Stimulated activated naive B cell treated with anti-CD40 and anti-IgM and Interleukin-4, amounts not matched to agents 10 μg/mL and 1 μg/mL and 100 μg/mL, for 72 hours (primary cell): Measurements from ENCODE around the gene NR1D2.
"Not testable (repeated sequence)": the region's sequence is repeated elsewhere in the genome, so short reads cannot be mapped to it uniquely, and the experiment has no call there.

Experiments
- ATAC-seq, 2 donors: fragments of 150-1000 bp; cut with Tn5 transposase; replicated peaks; 2 replicates each; pipeline ENCODE4 v1.10.0; 2021; ENCODE audit warnings: moderate library complexity in 1 of 2
- DNase-seq: peaks from one replicate; pipeline ENCODE4 v3.0.0; 2021
- H3K27ac Mint-ChIP-seq: one replicate; pipeline ENCODE4 v1.8.0; 2022; ENCODE audit warnings: mild to moderate bottlenecking, mixed read lengths
- H3K27me3 Mint-ChIP-seq, 2 donors: one replicate each; pipeline ENCODE4 v1.8.0; 2022; ENCODE audit warnings: mixed read lengths in 2 of 2
- H3K36me3 Mint-ChIP-seq, 2 donors: one replicate each; pipeline ENCODE4 v1.8.0; 2022; ENCODE audit warnings: mixed read lengths in 2 of 2, mild to moderate bottlenecking in 1 of 2
- H3K4me1 Mint-ChIP-seq, 2 donors: one replicate each; pipeline ENCODE4 v1.8.0; 2022; ENCODE audit warnings: mixed read lengths in 2 of 2, mild to moderate bottlenecking in 1 of 2
- H3K4me3 Mint-ChIP-seq, 2 donors: one replicate each; pipeline ENCODE4 v1.8.0; 2022; ENCODE audit warnings: mild to moderate bottlenecking in 2 of 2, mixed read lengths in 2 of 2, moderate library complexity in 1 of 2
- H3K9me3 Mint-ChIP-seq, 2 donors: one replicate each; pipeline ENCODE4 v1.8.0; 2022; ENCODE audit warnings: mixed read lengths in 2 of 2, mild to moderate bottlenecking in 1 of 2

The NR1D2 gene

DNA sequence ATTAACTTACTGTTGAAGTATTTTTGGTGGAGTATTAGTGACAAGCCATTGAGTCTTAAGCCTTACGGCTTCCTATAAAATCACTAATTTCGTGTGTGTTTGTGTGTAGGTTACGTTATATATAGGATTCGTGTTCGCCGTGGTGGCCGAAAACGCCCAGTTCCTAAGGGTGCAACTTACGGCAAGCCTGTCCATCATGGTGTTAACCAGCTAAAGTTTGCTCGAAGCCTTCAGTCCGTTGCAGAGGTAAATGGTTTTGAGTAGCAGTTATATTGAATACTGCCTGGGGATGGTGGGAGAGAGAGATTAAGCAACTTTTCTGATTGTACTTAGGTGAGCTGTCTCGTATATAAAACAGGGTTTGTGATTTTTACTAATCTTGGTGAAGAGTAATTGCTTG, 26.8 kb upstream of the NR1D2 start:
- H3K9me3 Mint-ChIP-seq, H3K27me3 Mint-ChIP-seq, DNase-seq, ATAC-seq: not testable (repeated sequence)
- H3K4me3 Mint-ChIP-seq, result peak overlapping the region; percentile 96 to 99
- H3K27ac Mint-ChIP-seq, result peak overlapping the region; percentile 100
- H3K36me3 Mint-ChIP-seq, result peaks cover 42 to 45% of the 10 kb centered on the region in 2 donors
- H3K4me1 Mint-ChIP-seq, result peaks cover 26 to 57% of the 10 kb centered on the region in 2 donors

DNA sequence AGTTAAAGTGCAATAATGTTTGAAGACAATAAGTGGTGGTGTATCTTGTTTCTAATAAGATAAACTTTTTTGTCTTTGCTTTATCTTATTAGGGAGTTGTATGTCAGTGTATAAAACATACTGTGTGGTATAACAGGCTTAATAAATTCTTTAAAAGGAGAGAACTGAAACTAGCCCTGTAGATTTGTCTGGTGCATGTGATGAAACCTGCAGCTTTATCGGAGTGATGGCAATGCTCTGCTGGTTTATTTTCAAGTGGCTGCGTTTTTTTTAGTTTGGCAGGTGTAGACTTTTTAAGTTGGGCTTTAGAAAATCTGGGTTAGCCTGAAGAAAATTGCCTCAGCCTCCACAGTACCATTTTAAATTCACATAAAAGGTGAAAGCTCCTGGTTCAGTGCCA, 25.5 kb upstream of the NR1D2 start:
- ATAC-seq (no peak), DNase-seq (no peak)
- Mint-ChIP-seq H3K36me3 (peaks cover 40 to 45% of the 10 kb centered on the region in 2 donors), H3K27ac (no peak overlapping the region), H3K4me1 (peaks cover 26 to 61% of the 10 kb centered on the region in 2 donors), H3K9me3 (no peaks in the 10 kb centered on the region), H3K27me3 (peaks cover 0 to 4% of the 10 kb centered on the region in 2 donors), H3K4me3 (peak overlapping the region; percentile 36 to 48)

DNA sequence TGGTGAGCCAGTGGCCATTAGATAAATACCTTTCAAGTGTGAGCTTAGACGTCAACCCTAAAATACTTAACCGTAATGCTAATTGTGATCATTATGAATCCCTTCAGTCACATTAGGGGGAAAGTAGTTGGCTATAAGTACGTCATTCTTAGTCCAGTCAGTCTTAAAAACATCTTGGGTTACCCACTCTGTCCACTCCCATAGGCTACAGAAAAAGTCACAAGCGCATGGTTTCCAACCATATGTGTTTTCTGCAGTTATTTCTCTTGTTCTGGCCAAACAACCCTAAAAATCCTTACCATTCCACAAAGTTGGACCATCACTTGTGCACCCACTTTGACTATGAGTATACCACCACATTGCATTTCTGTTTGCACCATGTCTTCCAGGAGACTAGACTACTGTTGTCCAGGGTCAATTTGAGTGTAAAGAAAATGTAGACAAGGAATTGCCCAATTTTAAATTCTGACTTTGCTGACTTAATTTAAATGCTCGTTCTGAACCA, 24.9 kb upstream of the NR1D2 start:
- ATAC-seq (no peak), DNase-seq (no peak)
- Mint-ChIP-seq H3K4me3 (peak overlapping the region; percentile 36 to 48), H3K9me3 (no peaks in the 10 kb centered on the region), H3K4me1 (peaks cover 26 to 55% of the 10 kb centered on the region in 2 donors), H3K27ac (peak overlapping the region; percentile 4), H3K27me3 (peaks cover 0 to 4% of the 10 kb centered on the region in 2 donors), H3K36me3 (peaks cover 40 to 45% of the 10 kb centered on the region in 2 donors)

DNA sequence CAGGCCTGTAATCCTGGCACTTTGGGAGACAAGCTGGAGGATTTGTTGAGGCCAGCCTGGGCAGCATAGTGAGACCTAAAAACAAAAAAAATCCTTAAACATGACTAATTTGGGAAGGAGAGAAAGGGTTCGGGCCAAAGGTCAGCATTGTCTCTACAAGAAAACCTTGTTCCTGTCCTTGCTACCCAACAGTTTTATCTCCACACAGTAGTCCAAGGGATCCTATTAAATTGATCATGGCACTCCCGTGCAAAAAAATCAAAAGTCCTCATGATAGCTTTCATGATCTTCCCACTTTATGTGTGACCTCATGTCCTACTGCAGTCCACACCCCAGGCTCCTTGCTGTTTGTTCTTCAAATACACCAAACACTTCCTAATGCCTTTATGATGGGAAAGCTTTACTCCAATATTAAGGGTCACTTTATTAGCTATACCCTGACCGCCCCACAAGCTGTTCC, 24.0 kb upstream of the NR1D2 start:
- Mint-ChIP-seq H3K36me3 (peaks cover 40 to 45% of the 10 kb centered on the region in 2 donors), H3K4me1 (peaks cover 21 to 46% of the 10 kb centered on the region in 2 donors), H3K27me3 (no peaks in the 10 kb centered on the region), H3K27ac (peak overlapping the region; percentile 65), H3K9me3 (no peaks in the 10 kb centered on the region), H3K4me3 (no peak overlapping the region)
- no peak for ATAC-seq
- DNase-seq, result no peak

- H3K4me3 Mint-ChIP-seq, result no peak overlapping the region
- ATAC-seq (no peak), DNase-seq (no peak)
- H3K4me1 Mint-ChIP-seq, result peaks cover 13 to 27% of the 10 kb centered on the region in 2 donors
- no peaks in the 10 kb centered on the region for H3K27me3 Mint-ChIP-seq
- no peak overlapping the region for H3K27ac Mint-ChIP-seq
- no peaks in the 10 kb centered on the region for H3K9me3 Mint-ChIP-seq
- peaks cover 21 to 29% of the 10 kb centered on the region in 2 donors for H3K36me3 Mint-ChIP-seq
Measured at GRCh38 chr3:23923786-23924185, 21.3 kb upstream of the NR1D2 start.

DNA sequence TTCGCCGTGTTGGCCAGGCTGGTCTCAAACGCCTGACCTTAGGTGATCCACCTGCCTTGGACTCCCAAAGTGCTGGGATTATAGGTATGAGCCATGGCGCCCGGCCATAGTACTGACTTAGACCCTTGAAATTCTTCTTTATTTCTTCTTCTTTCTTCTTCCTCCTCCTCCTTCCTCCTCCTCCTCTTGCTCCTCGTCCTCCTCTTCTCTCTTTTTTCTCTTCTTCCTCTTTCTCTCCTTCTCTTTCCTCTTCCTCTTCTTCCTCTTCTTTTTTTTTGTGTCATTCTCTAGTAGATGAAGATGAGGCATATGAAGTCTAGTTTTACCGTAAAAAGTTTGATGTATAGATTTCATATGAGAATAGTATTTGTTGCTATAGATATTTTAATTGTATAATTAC, 18.8 kb upstream of the NR1D2 start:
- no peak for ATAC-seq
- H3K27ac Mint-ChIP-seq, result no peak overlapping the region

DNA sequence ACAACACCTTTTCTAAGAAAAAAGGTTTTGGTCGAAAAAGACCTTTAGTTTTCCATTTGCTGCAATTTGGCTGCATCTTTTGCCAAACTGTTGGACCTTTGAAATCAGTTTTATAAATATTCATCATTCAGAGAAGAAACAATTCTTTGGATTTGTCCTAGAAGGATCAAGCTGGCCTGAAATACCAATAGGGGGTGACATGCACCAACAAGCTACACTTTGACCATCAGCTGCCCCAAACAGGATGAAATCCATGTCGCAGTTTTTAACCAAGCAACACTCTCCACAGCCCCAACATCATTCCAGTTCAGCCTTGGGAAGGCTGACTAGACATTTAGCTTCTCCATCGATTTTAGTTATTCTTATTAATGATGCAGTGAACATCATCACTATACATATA, 18.4 kb upstream of the NR1D2 start:
- H3K4me1 Mint-ChIP-seq, result peaks cover 0 to 14% of the 10 kb centered on the region in 2 donors
- H3K36me3 Mint-ChIP-seq, result peaks cover 4% of the 10 kb centered on the region in 2 donors
- H3K4me3 Mint-ChIP-seq, result no peak overlapping the region
- no peak overlapping the region for H3K27ac Mint-ChIP-seq
- H3K9me3 Mint-ChIP-seq, result no peaks in the 10 kb centered on the region
- DNase-seq (no peak), ATAC-seq (no peak)
- no peaks in the 10 kb centered on the region for H3K27me3 Mint-ChIP-seq

More for the DNA sequence above, 18.8 kb upstream of the NR1D2 start:
- Mint-ChIP-seq H3K9me3 (no peaks in the 10 kb centered on the region), H3K4me3 (no peak overlapping the region), H3K36me3 (peaks cover 8% of the 10 kb centered on the region in 2 donors), H3K4me1 (peaks cover 1 to 9% of the 10 kb centered on the region in 2 donors), H3K27me3 (no peaks in the 10 kb centered on the region)
- no peak for DNase-seq

GRCh38 chr3:23928524-23928923, 16.6 kb upstream of the NR1D2 start:
- Mint-ChIP-seq H3K27ac (no peak overlapping the region), H3K9me3 (no peaks in the 10 kb centered on the region), H3K4me3 (no peak overlapping the region), H3K27me3 (no peaks in the 10 kb centered on the region), H3K36me3 (peaks cover 1 to 4% of the 10 kb centered on the region in 2 donors), H3K4me1 (peaks cover 0 to 15% of the 10 kb centered on the region in 2 donors)
- ATAC-seq (peak; percentile 16 to 21), DNase-seq (no peak)

DNA sequence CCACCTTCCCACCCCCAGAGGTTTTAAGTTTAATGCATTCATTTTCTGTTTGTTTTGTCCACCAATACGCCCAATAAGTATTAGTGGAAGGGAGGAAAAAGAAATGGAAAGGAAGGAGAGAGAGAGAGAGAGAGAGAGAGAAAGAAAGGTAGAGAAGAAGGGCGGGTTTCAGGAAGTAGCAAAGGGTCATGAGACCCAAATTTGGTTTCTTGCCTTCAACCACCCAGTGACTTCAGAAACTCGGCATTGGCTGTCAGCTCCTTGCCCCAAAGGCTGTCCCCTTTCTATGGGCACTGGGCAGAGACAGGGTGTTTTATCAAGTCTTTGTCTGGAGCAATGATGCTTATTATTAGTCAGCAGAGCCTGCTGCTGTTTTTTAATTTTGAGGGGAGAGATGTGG, 13.5 kb upstream of the NR1D2 start:
- DNase-seq, result no peak
- Mint-ChIP-seq H3K27me3 (no peaks in the 10 kb centered on the region), H3K4me3 (no peak overlapping the region), H3K36me3 (peaks cover 0 to 1% of the 10 kb centered on the region in 2 donors), H3K4me1 (peaks cover 0 to 6% of the 10 kb centered on the region in 2 donors), H3K9me3 (no peaks in the 10 kb centered on the region), H3K27ac (no peak overlapping the region)
- no peak for ATAC-seq

GRCh38 chr3:23932571-23932970, 12.5 kb upstream of the NR1D2 start:
- no peaks in the 10 kb centered on the region for H3K9me3 Mint-ChIP-seq
- no peak overlapping the region for H3K4me3 Mint-ChIP-seq
- peaks cover 0 to 4% of the 10 kb centered on the region in 2 donors for H3K27me3 Mint-ChIP-seq
- peaks cover 0 to 1% of the 10 kb centered on the region in 2 donors for H3K36me3 Mint-ChIP-seq
- peaks cover 0 to 6% of the 10 kb centered on the region in 2 donors for H3K4me1 Mint-ChIP-seq
- ATAC-seq (no peak), DNase-seq (no peak)
- H3K27ac Mint-ChIP-seq, result no peak overlapping the region

DNA sequence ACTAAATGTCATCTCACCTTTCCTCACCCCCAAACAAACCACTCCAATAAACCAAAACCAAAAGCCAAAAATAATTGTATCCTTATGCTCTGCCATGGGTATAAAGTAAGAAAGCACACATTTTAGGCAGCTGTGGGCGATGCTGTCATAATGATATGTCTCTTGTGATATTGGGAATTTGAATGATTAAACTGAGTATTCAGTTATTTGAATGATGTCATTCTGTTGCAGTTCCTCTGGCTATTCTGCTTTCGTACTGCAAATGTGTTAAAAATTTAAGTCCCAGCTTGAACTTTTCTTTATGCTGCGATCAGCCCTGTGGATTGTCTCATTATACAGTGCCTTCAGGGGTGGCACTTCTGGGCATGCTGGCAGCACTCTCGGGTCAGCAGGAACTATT, 10.8 kb upstream of the NR1D2 start:
- H3K4me3 Mint-ChIP-seq, result no peak overlapping the region
- H3K27ac Mint-ChIP-seq, result no peak overlapping the region
- peaks cover 0 to 1% of the 10 kb centered on the region in 2 donors for H3K9me3 Mint-ChIP-seq
- DNase-seq, result no peak
- no peak for ATAC-seq
- H3K4me1 Mint-ChIP-seq, result peaks cover 0 to 6% of the 10 kb centered on the region in 2 donors
- peaks cover 1 to 3% of the 10 kb centered on the region in 2 donors for H3K36me3 Mint-ChIP-seq
- peaks cover 0 to 4% of the 10 kb centered on the region in 2 donors for H3K27me3 Mint-ChIP-seq

DNA sequence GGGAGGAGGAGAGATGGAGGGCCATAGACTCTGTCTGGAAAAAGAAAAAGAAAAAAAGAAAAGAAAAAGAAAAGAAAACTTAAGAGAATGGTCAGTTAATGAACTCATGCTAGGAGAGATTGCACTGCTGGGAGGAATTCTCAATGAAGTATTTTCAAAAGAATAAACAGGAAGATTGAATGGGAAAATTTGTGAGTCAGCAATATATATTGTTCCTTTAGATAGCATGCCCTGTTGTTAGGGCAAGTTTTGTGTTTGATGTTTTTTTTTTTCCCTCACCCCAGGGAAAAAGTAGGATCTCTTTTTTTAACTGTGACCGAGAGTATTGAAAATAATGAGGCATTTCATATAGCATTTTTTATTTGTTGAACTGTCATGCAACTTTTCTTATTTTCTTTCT, 7.8 kb upstream of the NR1D2 start:
- DNase-seq (no peak), ATAC-seq (no peak)
- Mint-ChIP-seq H3K4me1 (no peaks in the 10 kb centered on the region), H3K4me3 (no peak overlapping the region), H3K27ac (no peak overlapping the region), H3K9me3 (peaks cover 0 to 1% of the 10 kb centered on the region in 2 donors), H3K27me3 (peaks cover 0 to 4% of the 10 kb centered on the region in 2 donors), H3K36me3 (peaks cover 0 to 3% of the 10 kb centered on the region in 2 donors)

DNA sequence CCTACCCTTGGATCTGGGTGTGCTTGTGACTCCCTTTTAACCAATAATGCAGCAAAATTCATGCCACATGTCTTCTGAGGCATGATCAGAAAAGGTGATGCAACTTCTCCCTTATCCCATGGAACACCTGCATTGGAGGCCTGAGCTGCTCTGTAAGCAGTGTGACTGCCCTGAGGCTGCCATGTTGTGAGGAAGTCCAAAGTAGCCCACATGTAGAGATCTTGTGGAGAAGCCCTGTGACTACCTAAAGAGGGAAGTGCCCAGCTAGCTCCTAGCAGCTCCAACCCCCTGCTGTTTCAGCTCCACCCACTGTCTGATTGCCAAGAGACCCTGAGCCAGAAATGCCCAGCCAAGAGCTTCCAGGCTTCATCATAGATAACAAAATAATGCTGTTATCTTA, 6.4 kb upstream of the NR1D2 start:
- peaks cover 0 to 4% of the 10 kb centered on the region in 2 donors for H3K27me3 Mint-ChIP-seq
- peaks cover 0 to 1% of the 10 kb centered on the region in 2 donors for H3K9me3 Mint-ChIP-seq
- no peak overlapping the region for H3K4me3 Mint-ChIP-seq
- ATAC-seq (no peak), DNase-seq (no peak)
- peaks cover 0 to under 1% of the 10 kb centered on the region in 2 donors for H3K4me1 Mint-ChIP-seq
- peaks cover 0 to 3% of the 10 kb centered on the region in 2 donors for H3K36me3 Mint-ChIP-seq
- no peak overlapping the region for H3K27ac Mint-ChIP-seq

DNA sequence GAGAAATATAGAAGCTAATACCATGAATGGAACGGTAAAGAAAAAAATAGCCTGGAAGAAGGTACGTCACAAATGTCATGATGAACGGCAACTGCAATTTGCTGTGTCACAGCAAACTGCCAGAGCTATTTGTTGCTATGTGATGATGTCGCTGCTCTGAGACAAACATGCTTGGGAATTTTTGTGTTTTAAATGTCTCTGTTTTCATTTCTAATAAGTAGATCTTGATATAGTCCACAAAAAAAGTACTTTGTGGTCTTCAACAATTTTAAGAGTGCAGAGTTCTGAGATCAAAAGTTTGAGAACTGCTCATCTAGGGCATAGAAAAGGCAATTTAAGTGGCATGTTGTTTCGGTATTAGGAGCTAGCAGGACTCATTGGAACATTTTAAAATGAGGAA, 4.3 kb upstream of the NR1D2 start:
- DNase-seq, result no peak
- peaks cover 5 to 12% of the 10 kb centered on the region in 2 donors for H3K4me1 Mint-ChIP-seq
- H3K4me3 Mint-ChIP-seq, result no peak overlapping the region
- peaks cover 0 to 3% of the 10 kb centered on the region in 2 donors for H3K36me3 Mint-ChIP-seq
- no peak overlapping the region for H3K27ac Mint-ChIP-seq
- peaks cover 0 to 1% of the 10 kb centered on the region in 2 donors for H3K9me3 Mint-ChIP-seq
- peaks cover 0 to 4% of the 10 kb centered on the region in 2 donors for H3K27me3 Mint-ChIP-seq
- ATAC-seq, result no peak

- H3K4me1 Mint-ChIP-seq, result peaks cover 5 to 12% of the 10 kb centered on the region in 2 donors
- no peak overlapping the region for H3K4me3 Mint-ChIP-seq
- H3K27me3 Mint-ChIP-seq, result peaks cover 0 to 4% of the 10 kb centered on the region in 2 donors
- DNase-seq (no peak), ATAC-seq (no peak)
- peaks cover 0 to 3% of the 10 kb centered on the region in 2 donors for H3K36me3 Mint-ChIP-seq
- H3K27ac Mint-ChIP-seq, result no peak overlapping the region
- H3K9me3 Mint-ChIP-seq, result peaks cover 0 to 1% of the 10 kb centered on the region in 2 donors
Measured at GRCh38 chr3:23941440-23941839, 3.6 kb upstream of the NR1D2 start.
